Pancreas (tissue), 10 donors: ENCODE data around the gene EHBP1. TPM values are rescaled to one million over a fixed set of nuclear protein-coding genes. Genes with fewer than 3 reads are reported as not detected.

Experiments
- ATAC-seq, 4 donors: fragments of 200-7000 bp; cut with Tn5 transposase; one replicate each; pipeline versions ENCODE4 v1.8.0 to v1.9.1; 2020; ENCODE audit warnings: mild to moderate bottlenecking in 4 of 4, moderate library complexity in 4 of 4
- DNase-seq, 6 donors: peaks; one replicate each; pipeline ENCODE4 v3.0.0-alpha.2; 2020
- FAIRE-seq: peaks from 2 replicates; lab custom pipeline; 2012; peaks lifted over from hg19 to GRCh38; lab: Jason Lieb, UNC
- H3K27ac ChIP-seq, 4 donors: fragments of 200-600 bp; sonication (generic); 1 replicate in 3 of 4; 2 replicates in 1 of 4; pipeline versions ENCODE4 v1.5.0 to v1.8.0; 2020
- H3K27me3 ChIP-seq, 4 donors: fragments of 200-600 bp; one replicate each; pipeline ENCODE4 v1.8.0; 2021
- H3K36me3 ChIP-seq, 3 donors: fragments of 200-600 bp; sonication (generic) in 1 of 3; one replicate each; pipeline versions ENCODE4 v1.5.0 to v1.8.0; 2020 to 2021
- H3K4me1 ChIP-seq, 3 donors: fragments of 200-600 bp; one replicate each; pipeline ENCODE4 v1.8.0; 2021
- H3K4me3 ChIP-seq, 4 donors: fragments of 200-600 bp; sonication (generic) in 2 of 4; one replicate each; pipeline versions ENCODE4 v1.5.0 to v1.8.0; 2020 to 2021
- H3K9me3 ChIP-seq, 4 donors: fragments of 200-600 bp; one replicate each; pipeline ENCODE4 v1.8.0; 2021
- WGBS, 2 donors: extraction: QIAGEN DNeasy Blood & Tissue Kit; methylation state at CpG; one replicate each; pipeline ENCODE4 v1.1.7; 2013; 5-methylcytosine and 5-hydroxymethylcytosine counted together
- intact Hi-C, 3 donors: fragments of 100-400 bp; cut with DNase I; formaldehyde crosslinking; loops; one replicate each; pipeline versions ENCODE4 v1.11.1 to v1.14.2; 2022
- polyA plus RNA-seq, 2 donors: library from polyadenylated mRNA; stranded (reverse); fragments of 200-250 nt; gene quantifications; one replicate each; pipeline ENCODE4 v1.2.3, GENCODE V29; 2013
- total RNA-seq, 6 donors: library from RNA; stranded (reverse); fragmentation: NEBNext Ultra II Directional in 4 of 6; extraction: Animal tissue kit (Norgen Biotek cat#: 25700) in 4 of 6; gene quantifications; one replicate each; pipeline versions ENCODE4 v1.2.1 to v1.2.4, GENCODE V29; 2021 to 2023
- TF ChIP-seq, protein P1 (sequence below), 4 donors: fragments of 200-600 bp; sonication (generic) in 3 of 4; IDR thresholded peaks; one replicate each; pipeline versions ENCODE4 v1.5.0 to v1.8.0; 2021; ENCODE audit warnings: antibody characterized with exemption in 4 of 4
- donor health status: healthy with polysubstance abuse.
- donor health status: DM: no; HTN: no; CAD: no; lungs with moderate emphysema.
- donor health status: DM: no; HTN: no; CAD: no.
- donor health status: control.
- donor health status: control.
- donor health status: Bipolar disorder and iron deficiency.
- donor health status: DM: yes; HTN: yes; CAD: no.
- donor health status: DM: no; HTN: no; CAD: no.
- donor health status: DM: no; HTN: no; CAD: no.
- donor health status: DM: yes; HTN: yes; CAD: no.

Gene EHBP1
- total and polyA plus RNA-seq, 8 donors = 7.1 to 34.6 (median 21.1) TPM

DNA sequence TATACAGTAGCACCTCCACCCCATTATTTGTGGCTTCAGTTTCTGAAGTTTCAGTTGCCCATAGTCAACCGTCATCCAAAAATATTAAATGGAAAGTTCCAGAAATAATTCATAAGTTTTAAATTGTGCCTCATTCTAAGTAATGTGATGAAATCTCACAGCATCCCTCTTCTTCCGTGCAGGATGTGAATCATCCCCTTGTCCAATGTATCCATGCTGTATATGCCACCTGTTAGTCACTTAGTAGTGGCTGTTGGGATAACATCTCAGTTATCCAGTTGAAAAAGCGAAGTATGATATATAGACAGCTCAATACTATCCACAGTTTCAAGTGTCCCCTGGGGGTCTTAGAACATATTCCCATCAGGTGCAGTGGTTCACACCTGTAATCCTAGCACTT is 226.0 kb downstream of the EHBP1 start:
- DNase-seq = no peak
- intact Hi-C loops = no loop called here
- no peak overlapping the region for H3K27ac ChIP-seq
- no peaks in the 10 kb centered on the region for H3K36me3 ChIP-seq
- FAIRE-seq = no peak
- 95 to 98% methylated on average over 3 of the region's 3 CpGs for WGBS, 2 donors
- TF ChIP-seq, protein P1, sequence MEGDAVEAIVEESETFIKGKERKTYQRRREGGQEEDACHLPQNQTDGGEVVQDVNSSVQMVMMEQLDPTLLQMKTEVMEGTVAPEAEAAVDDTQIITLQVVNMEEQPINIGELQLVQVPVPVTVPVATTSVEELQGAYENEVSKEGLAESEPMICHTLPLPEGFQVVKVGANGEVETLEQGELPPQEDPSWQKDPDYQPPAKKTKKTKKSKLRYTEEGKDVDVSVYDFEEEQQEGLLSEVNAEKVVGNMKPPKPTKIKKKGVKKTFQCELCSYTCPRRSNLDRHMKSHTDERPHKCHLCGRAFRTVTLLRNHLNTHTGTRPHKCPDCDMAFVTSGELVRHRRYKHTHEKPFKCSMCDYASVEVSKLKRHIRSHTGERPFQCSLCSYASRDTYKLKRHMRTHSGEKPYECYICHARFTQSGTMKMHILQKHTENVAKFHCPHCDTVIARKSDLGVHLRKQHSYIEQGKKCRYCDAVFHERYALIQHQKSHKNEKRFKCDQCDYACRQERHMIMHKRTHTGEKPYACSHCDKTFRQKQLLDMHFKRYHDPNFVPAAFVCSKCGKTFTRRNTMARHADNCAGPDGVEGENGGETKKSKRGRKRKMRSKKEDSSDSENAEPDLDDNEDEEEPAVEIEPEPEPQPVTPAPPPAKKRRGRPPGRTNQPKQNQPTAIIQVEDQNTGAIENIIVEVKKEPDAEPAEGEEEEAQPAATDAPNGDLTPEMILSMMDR (IDR thresholded peaks at IDR 0.05) = no peak
- H3K4me1 ChIP-seq = no peaks in the 10 kb centered on the region
- H3K4me3 ChIP-seq = no peak overlapping the region
- no peaks in the 10 kb centered on the region for H3K9me3 ChIP-seq
- H3K27me3 ChIP-seq = no peaks in the 10 kb centered on the region
- ATAC-seq = no peak

DNA sequence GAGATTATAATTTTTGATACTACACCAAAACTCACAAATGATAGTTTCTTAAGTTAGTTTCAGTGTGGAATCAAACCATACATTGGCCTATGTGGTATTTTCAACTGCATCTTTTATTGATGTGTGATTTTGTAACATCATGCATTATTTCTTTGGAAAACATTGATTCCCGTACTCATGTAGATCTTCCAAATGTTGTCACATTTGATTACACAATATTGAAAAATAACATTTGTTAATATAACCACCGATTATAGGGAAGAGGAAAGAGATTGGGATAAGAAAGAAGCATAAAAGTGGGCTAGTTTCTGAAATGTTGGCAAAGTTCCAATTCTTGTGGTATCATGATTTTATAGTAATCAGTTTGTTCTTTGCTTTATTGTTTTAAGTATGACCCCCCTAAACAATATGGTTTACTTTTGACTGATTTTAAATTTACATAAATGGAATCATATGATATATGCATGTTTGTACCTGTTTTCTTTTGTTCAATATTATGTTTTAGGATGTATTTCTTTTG is 227.9 kb downstream of the EHBP1 start:
- no peak for ATAC-seq
- intact Hi-C loops = no loop called here
- Histone ChIP-seq H3K4me1 (no peaks in the 10 kb centered on the region), H3K27me3 (no peaks in the 10 kb centered on the region), H3K4me3 (no peak overlapping the region), H3K9me3 (no peaks in the 10 kb centered on the region), H3K27ac (no peak overlapping the region), H3K36me3 (no peaks in the 10 kb centered on the region)
- TF ChIP-seq, protein P1 (IDR thresholded peaks at IDR 0.05) = no peak
- no peak for DNase-seq
- WGBS, 2 donors = 56 to 61% methylated on average over 2 of the region's 2 CpGs
- no peak for FAIRE-seq

DNA sequence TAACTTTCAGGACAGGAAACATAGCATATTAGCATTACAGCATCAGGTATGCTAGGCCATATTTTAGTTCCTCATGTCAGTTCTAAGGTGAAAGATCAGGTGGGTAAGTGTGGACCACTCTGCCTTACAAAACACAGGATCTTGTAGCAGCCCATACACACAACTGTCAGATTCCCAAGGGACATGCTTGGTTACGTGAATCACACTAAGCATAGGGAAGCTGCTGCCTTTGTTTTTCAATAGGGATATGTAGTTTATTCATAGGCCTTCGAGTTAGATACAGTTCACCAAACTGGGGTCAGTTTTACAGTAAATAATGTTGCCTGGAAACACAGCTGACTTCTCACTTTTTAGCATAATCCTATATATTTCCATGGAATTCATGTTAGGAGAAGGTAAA is 229.0 kb downstream of the EHBP1 start:
- ATAC-seq (no peak), FAIRE-seq (no peak), DNase-seq (no peak)
- intact Hi-C loops = no loop called here
- Histone ChIP-seq H3K4me1 (no peaks in the 10 kb centered on the region), H3K9me3 (no peaks in the 10 kb centered on the region), H3K4me3 (no peak overlapping the region), H3K27ac (no peak overlapping the region), H3K27me3 (no peaks in the 10 kb centered on the region), H3K36me3 (no peaks in the 10 kb centered on the region)
- TF ChIP-seq, protein P1 (IDR thresholded peaks at IDR 0.05) = no peak
- WGBS, 2 donors = 93% methylated on average over 2 of the region's 2 CpGs

DNA sequence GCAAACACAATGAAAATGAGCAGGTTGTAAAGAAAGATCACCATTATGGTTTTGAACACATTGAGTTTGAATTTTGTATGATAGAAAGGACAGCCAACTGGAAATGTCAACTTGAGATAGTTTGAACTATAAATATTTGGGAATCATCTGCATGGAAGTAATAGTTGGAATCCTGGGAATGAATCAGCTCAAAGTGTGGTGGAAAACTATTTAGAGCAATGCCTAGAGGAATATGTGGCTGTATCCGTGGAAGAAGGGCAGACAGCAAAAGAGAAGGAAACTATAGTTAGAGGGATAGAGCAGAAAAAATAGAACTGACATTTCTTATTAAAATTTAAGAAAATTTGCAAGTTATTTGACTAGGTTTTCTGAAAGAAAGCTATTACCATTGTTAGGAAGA is 232.6 kb downstream of the EHBP1 start:
- Histone ChIP-seq H3K36me3 (no peaks in the 10 kb centered on the region), H3K4me3 (no peak overlapping the region), H3K27me3 (no peaks in the 10 kb centered on the region), H3K27ac (no peak overlapping the region), H3K4me1 (no peaks in the 10 kb centered on the region), H3K9me3 (no peaks in the 10 kb centered on the region)
- WGBS, 2 donors = 90 to 96% methylated on average over 1 of the region's 1 CpG
- DNase-seq (no peak), ATAC-seq (no peak), FAIRE-seq (no peak)
- intact Hi-C loops = no loop called here
- TF ChIP-seq, protein P1 (IDR thresholded peaks at IDR 0.05) = no peak

DNA sequence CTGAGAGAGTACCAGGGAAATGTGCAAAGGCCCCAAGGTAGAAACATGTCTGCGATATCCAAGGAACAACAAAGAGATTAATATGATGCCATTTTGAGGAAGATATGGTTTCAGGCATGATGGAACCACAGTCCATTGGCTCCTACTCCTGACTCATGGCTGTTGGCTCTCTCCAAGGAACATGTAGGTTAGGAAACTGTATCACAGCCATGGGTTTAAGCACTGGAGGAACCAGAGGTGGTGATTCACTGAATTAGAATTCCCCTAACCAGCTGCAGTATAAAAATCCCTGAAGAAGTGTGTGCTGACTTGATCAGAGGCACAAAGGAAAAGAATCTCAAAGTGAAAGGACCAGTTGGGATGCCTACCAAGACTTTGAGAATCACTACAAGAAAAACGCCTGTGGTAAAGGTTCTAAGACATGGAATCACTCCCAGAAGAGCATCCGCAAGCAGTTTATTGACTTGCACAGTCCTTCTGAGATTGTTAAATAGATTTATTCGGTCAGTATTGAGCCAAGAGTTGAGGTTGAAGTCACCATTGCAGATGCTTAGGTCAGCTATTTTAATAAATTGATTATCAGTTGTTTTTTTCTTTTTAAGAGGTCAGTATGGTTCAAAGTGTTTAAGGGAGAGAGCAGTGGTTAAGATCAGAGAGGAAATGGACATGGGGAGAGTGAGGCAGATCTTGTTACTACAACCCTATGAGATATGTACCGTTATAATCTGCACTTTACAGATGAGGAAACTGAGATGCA is 234.4 kb downstream of the EHBP1 start:
- no peak for ATAC-seq
- H3K9me3 ChIP-seq = no peaks in the 10 kb centered on the region
- TF ChIP-seq, protein P1 (IDR thresholded peaks at IDR 0.05) = no peak
- H3K4me1 ChIP-seq = no peaks in the 10 kb centered on the region
- FAIRE-seq = no peak
- no peaks in the 10 kb centered on the region for H3K36me3 ChIP-seq
- intact Hi-C loops = no loop called here
- DNase-seq = no peak
- 88 to 91% methylated on average over 5 of the region's 5 CpGs for WGBS, 2 donors
- H3K27ac ChIP-seq = no peak overlapping the region
- H3K27me3 ChIP-seq = no peaks in the 10 kb centered on the region
- H3K4me3 ChIP-seq = no peak overlapping the region
